Cortex of kidney (tissue), 1 donor: Measurements from ENCODE around the gene GK.
"Not testable (repeated sequence)": the region's sequence is repeated elsewhere in the genome, so short reads cannot be mapped to it uniquely, and the experiment has no call there.

Experiments used
- DNase-seq: peaks from one replicate; lab custom pipeline; 2025; lab: John Stamatoyannopoulos, UW

The GK gene

DNA sequence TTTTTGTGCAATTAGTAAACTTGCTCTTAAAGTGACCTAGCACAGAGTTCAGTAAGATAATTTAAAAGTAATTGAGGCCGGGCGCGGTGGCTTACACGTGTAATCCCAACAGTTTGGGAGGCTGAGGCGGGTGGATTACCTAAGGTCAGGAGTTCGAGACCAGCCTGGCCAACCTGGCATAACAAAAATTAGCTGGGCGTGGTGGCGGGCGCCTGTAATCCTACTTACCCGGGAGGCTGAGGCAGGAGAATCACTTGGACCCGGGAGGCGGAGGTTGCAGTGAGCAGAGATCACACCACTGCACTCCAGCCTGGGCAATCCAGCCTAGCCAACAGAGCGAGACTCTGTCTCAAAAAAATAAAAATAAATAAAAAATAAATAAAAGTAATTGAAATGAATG lies 1.2 kb downstream of the GK start:
- not testable (repeated sequence) for DNase-seq

DNA sequence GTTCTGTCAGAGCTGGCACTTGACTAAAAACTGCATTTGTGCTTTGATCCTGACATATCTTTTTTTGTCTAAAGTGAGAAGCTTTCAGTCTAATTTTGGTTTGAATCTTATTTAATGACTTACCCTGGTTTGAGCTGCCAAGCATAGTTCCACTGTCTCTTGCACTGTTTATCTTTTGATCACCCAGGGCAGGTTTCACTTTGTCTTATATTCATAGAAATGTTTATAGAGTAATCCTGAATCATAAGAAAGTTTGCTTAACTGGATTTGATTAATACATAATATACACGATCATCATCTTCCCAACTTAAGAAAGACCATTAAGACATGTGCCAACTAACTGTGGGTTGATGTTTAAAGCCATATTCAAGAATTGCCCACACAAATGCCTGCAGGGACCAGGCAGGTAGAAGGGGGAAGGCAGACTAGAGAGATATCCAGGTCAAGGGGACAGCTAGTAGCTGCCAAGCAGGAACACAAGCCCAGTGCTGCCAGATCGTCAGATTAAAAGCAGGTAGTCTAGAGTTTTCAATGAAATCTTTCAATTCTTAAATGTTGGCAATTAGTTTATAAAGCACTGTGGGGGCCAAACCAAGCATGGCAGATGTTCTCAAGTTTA lies 1.9 kb downstream of the GK start:
- DNase-seq: no peak

DNA sequence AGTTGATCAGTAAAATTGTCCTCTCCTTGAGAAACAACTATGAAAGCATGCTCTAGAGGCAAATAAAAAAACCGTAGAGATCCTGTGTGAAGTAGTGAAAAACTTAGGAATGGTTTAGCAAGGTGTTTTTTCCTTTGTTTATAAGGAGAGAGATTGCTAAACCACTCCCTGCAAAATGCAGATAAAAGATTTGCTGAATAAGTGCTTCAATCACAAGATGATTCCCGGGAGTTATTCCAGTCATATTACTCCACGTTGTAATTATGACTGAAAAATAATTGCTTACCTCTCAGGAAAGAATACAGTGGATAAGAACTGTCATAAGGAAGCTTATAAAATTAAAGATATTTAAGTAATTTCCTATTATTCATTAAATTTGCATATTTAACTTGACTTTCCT lies 2.8 kb downstream of the GK start:
- no peak for DNase-seq

DNA sequence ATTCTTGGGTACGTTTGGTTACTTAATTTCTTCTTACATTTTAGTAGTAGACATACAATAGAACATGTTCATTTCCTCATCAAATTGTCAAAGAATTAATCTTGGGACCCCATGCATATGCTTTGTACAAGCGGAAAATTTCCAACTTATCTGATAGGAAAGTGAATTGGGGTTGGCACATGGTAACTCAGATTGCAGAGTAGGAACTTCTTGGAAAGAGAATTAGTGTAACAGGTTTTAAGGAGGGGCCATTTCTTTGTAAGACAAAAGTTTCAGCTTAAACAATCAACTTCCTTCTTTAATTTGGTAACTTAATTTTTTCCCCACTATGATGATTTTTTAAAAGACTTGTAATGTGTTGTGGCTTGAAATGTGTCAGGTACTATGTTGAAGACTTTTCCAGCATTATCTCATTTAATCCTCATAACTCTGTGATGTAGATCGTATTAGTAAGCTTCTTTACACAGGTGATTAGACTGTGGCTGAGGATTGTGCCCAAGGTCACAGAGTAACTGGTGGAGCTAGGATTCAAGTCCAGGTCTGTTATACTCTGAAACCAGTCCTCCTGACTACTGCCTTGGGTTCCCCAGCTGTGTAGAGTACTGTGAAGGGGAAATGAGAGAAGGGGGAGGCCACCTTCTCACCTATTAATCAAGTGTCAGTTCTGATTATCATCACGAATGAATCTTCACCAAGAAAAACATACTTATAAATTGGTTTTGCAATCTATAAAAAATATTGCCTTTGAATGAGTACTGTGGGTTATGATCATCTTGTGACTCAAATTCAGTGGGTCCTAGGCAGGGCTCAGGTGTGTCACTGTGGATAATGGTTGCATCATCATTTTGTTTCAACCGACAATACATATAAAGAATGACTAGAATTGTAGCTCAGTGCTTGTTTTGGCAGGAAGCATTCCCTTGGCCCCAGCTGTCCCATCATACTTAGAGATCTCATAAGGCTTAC lies 4.3 kb downstream of the GK start:
- DNase-seq: no peak

- DNase-seq: no peak
These were observed 6.2 kb downstream of the GK start for GRCh38 chrX:30659421-30659820.

- DNase-seq: no peak
These were observed 8.0 kb downstream of the GK start for GRCh38 chrX:30661228-30661627.

GRCh38 chrX:30663322-30663721 lies 10.1 kb downstream of the GK start:
- no peak for DNase-seq

- no peak for DNase-seq
These were observed 12.2 kb downstream of the GK start for GRCh38 chrX:30665471-30665870.

- no peak for DNase-seq
These were observed 12.9 kb downstream of the GK start for GRCh38 chrX:30666094-30666493.

DNA sequence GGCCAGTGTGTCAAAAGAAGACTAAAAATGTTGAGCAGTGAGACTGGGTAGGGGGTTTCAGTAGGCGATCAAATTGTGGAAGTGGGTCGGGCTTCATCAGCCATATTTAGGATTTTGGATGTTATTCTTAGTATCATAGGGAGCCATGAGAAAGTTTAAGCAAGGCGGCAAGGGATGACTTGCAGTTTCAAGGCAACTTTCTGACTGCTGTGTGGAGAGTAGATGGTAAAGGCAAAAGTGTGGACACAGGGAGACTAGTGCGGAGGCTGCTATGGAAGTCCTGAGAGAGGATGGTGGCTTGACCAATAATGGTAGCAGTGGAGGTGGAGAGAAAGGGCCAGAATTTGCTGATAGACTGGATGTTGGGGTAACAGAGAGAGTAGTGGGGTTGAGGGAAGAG lies 15.4 kb downstream of the GK start:
- DNase-seq: no peak

GRCh38 chrX:30671189-30671588 lies 18.0 kb downstream of the GK start:
- DNase-seq: not testable (repeated sequence)

DNA sequence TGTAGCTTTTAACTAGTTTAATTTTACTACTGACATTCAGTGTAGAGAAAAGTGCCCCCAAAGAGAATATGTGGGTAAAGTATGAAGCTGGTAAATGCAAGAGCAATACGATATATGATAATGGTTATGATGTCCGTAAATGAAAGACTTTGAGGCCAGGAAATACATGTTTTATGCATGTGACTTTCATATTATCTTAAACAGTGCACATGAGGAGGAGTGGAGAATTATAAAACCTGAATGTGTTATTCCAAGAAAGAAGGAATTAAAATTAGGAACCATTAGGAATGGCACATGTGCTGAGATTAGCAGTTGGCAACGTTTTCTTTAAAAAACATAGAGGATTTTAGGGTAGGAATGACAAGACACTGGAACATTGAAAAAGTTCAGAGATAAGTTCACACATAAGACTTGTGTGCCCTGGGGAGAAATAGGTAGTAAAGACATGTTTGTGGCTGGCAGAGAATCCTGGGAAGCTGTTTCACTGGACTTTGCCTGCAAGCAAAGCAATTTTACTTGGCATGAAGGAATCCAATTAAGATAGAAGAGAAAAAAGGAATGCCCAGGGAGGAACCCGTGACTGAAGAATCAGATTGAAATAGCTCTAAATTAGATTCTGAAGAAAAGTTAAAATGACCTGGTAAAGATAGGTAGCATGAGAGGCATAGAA lies 20.0 kb downstream of the GK start:
- DNase-seq: no peak

- no peak for DNase-seq
These were observed 20.8 kb downstream of the GK start for GRCh38 chrX:30673884-30674598.

DNA sequence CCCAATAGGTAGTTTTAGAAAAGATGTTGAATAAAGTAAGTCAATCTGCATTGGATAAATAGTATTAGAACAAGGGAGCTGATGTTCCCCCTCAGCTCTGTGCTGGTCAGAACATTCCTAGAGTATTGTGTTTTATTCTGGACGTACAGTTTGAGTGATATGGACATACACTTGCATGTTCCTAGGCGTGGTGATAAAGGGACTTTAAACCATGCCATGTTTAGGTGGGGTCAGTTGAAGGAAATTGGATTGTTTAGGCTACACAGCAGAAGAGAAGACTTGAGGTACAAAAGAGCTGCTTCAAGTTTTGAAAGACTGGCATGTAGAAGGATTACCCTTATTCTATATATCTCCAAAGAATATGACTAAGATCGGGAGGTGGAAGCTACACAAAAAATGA lies 21.6 kb downstream of the GK start:
- DNase-seq: no peak

DNA sequence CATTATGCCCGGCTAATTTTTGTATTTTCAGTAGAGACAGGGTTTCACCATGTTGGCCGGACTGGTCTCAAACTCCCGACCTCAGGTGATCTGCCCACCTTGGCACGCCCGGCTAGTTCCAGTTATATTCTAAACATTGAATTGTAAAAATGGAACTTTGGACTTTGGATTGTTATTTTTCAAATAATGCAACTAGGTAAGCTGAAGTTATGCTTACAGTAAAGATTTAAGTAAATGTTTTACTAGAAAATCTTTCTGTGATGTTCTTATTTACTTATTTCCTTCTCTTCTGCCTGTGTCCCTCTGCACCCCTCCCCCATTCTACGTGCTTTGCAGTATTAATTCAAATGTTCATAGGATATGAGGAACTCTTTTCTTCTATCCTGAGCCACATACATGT lies 26.1 kb downstream of the GK start:
- DNase-seq: no peak

GRCh38 chrX:30680618-30681017 lies 27.4 kb downstream of the GK start:
- no peak for DNase-seq

DNA sequence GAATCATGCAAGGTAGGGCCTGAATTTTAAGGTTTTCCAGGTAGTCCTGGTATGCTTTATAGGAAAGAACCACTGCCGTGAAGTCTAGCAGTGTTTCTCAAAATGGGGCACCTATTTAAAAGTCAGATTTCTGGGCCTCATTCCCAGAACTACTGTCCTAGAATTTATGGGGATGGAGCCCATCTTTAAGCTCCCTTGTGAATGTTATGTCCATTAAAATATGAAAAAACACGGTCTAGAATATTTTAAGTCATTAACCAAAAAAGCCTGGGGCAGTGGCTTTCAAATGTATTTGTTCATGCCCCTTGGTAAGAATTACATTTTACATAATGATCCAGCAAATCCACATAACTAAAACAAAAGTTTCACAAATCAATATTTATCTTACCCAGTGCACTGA lies 35.4 kb downstream of the GK start:
- DNase-seq: no peak

DNA sequence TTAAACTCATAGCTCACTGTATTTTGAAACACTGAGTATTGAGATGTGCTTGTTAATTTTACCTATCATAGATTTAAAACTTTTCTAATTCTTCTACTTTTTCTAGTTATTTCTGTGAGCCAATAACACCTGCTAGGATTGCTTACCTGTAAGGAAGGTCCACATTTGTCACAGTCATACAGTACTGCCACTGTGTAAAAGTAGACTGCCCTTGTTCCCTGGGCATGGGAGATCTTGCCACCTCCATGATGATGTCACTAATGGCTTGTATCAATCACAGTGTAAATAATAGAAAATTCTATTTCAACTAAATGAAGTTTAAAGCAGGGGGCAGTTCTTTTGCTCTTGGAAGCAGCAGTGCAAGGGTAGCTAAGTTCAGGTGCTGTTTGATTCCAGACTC lies 35.9 kb downstream of the GK start:
- DNase-seq: no peak

GRCh38 chrX:30690330-30690729 lies 37.1 kb downstream of the GK start:
- DNase-seq: no peak

GRCh38 chrX:30693999-30694650 lies 40.9 kb downstream of the GK start:
- no peak for DNase-seq

- no peak for DNase-seq
These were observed 49.5 kb downstream of the GK start for GRCh38 chrX:30702736-30703135.
